HG03442 (cell line): ENCODE measurements around the gene HELZ.
A peak's percentile ranks its signal among the peaks of the same experiment; 100 is the strongest.
"Not testable (repeated sequence)": the region's sequence is repeated elsewhere in the genome, so short reads cannot be mapped to it uniquely, and the experiment has no call there.

Experiments used
- ATAC-seq: cut with Tn5 transposase; IDR thresholded peaks from one replicate; pipeline ENCODE4 v1.9.1; 2021; ENCODE audit warnings: mild to moderate bottlenecking, moderate library complexity; ENCODE audit not compliant: unreplicated experiment

The HELZ gene

GRCh38 chr17:67198131-67198530, 46.9 kb downstream of the HELZ start:
- no peak for ATAC-seq

GRCh38 chr17:67197023-67197422, 48.0 kb downstream of the HELZ start:
- ATAC-seq = not testable (repeated sequence)

DNA sequence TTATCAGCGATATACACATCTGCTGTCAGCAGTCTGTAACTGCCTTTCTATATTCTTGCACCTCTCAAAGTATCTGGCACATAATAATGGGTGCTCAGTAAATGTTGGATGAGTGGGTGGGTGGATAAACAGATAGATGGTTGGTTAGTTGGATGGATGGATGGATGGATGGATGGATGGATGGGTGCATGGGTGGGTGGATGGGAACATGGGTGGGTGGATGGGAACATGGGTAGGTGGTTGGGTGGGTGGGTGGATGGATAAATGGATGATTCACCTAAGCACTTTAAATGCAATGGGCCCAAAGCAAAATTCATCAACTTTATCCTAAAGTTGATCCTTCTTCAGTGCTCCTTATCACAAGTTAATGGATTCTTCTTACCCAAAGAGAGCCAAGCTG, 48.6 kb downstream of the HELZ start:
- ATAC-seq = no peak

DNA sequence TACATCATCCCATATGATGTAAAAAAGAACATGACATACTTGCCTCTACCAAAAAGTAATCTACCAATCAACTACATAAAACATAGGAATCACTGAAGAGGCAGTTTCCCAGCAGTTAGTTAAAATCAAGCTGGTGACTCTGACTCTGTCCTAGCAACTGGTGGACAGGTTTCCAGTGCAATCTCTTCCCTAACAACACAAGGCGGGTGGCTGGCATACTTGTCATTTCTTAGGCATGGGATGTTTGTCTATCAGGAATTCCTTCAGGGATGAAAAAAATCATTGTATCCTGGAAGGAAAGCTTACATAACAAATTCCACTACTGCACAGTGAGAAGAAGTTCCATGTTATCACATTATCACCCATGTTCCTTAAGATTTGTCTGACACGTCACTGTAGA, 50.9 kb downstream of the HELZ start:
- no peak for ATAC-seq

- ATAC-seq = no peak
Measured at GRCh38 chr17:67187927-67188326, 57.1 kb downstream of the HELZ start.

DNA sequence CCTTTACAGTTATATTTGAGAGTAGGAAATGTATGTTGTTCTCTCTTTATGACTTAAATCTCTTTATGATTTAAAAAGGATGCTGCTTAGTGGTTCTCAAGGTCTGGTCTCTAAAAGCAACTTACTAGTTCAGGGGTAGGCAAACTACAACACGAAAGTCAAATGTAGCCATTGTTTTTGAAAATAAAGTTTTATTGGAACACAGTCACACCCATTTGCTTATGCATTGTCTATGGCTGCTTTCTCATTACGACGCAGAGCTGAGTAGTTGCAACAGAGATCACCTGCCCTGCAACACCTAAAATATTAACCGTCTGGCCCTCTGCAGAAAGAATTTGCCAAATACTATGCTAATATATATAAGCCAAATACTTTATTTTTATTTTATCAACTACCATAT, 58.2 kb downstream of the HELZ start:
- no peak for ATAC-seq

GRCh38 chr17:67183531-67183930, 61.5 kb downstream of the HELZ start:
- no peak for ATAC-seq

- ATAC-seq = no peak
Measured at GRCh38 chr17:67181825-67182224, 63.2 kb downstream of the HELZ start.

DNA sequence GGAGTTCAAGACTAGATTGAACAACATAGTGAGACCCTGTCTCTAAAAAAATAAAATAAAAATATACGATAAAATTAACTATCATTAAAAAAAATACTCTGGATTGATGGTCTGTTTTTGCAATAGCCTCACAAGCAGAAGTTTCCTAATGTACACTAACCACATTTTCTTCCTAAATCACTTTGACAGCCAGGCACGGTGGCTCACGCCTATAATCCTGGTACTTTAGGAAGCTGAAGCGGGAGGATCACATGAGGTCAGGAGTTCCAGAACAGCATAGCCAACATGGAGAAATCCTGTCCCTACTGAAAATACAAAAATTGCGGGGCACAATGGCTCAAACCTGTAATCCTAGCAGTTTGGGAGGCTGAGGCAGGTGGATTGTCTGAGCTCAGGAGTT, 64.7 kb downstream of the HELZ start:
- no peak for ATAC-seq

DNA sequence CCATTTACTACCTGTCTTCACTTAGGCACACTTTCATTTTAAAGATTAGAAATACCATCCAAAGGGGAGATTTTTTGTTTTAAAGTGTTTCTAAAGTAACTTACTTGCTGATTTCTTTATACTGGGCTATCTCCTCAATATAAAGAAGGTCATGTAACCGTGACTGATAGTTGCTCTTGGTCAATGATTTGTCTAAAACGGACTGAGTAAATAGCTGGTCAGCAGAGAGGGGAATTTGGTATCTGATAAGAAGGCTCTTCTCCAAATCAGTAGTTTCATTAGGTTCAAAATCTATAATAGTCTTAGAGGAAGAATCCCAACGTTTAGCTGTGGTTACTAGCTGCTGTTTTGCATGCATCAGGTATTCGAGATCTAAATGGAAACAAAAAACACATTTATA, 66.4 kb downstream of the HELZ start:
- ATAC-seq = no peak

GRCh38 chr17:67177732-67178131, 67.3 kb downstream of the HELZ start:
- no peak for ATAC-seq

GRCh38 chr17:67174190-67174589, 70.8 kb downstream of the HELZ start:
- ATAC-seq = no peak

GRCh38 chr17:67171560-67171959, 73.4 kb downstream of the HELZ start:
- ATAC-seq = peak; percentile 87

DNA sequence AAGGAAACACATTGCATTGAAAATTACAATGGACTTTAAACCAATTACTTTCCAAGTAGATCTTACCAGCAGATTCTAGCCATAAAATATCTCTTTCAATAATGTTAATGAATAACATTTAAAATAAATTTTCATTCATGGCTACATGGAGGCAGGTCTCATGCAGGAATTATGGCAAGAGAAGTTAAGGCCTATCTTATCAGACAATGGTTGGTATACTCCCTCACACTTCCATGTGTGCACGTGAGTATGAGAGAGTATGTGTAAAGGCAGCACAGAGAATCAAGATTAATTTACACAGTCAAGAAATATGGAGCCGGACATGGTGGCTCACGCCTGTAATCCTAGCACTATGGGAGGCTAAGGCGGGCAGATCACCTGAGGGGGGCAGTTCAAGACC, 76.5 kb downstream of the HELZ start:
- ATAC-seq = no peak

- ATAC-seq = no peak
Measured at GRCh38 chr17:67165201-67165600, 79.8 kb downstream of the HELZ start.

DNA sequence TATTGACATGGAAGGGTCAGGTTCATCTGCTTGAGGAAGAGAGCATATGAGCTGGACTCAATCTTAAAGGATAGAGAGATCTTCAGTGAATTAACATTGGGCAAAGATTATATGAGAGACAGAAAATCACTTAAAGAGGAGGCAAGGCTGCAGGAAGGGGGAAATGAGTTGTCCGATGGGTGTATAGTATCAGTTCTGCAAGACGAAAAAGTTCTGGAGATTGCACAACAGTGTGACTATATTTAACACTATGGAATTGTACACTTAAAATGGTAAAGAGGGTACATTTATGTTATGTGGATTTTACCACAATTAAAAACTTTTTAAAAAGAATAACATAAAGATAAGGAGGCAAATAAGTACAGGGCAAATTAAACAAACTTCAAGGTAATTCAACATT, 80.7 kb downstream of the HELZ start:
- no peak for ATAC-seq

GRCh38 chr17:67162771-67163170, 82.2 kb downstream of the HELZ start:
- no peak for ATAC-seq

- no peak for ATAC-seq
Measured at GRCh38 chr17:67161573-67161972, 83.4 kb downstream of the HELZ start.

- no peak for ATAC-seq
Measured at GRCh38 chr17:67160791-67161190, 84.2 kb downstream of the HELZ start.

GRCh38 chr17:67157732-67158639, 87.0 kb downstream of the HELZ start:
- no peak for ATAC-seq

GRCh38 chr17:67156269-67157199, 88.5 kb downstream of the HELZ start:
- ATAC-seq = no peak

- ATAC-seq = no peak
Measured at GRCh38 chr17:67152824-67153223, 92.2 kb downstream of the HELZ start.
